Measurements from ENCODE around the gene NCAPG2. TPM values are rescaled to one million over a fixed set of nuclear protein-coding genes. Genes with fewer than 3 reads are reported as not detected.

NCAPG2 gene
- total and polyA plus RNA-seq, 2 of the 13 experiments (the other 11 are each of a cell fraction or from before 2014, with no cell fraction given), result 15.1 to 30.7 TPM

GRCh38 chr7:158662610-158663427 is 41.8 kb downstream of the NCAPG2 start:
- in situ Hi-C loops (cut with HindIII; ENCODE audit: extremely low pct_ligation_motif_present, low pct_unique_long_range_greater_than_20kb) (no loop called here), intact Hi-C loops (cut with micrococcal nuclease; ENCODE audit: unreplicated experiment) (no loop called here)
- H3K4me1 ChIP-seq (ENCODE audit: insufficient read depth, low read length), result no peaks in the 10 kb centered on the region
- ChIA-PET POLR2A (no interaction called here), CTCF (ENCODE audit: low intra/inter-chr PET ratio, low total read pairs) (no interaction called here)
- no peak for TF ChIP-seq ZNF740 (CRISPR knock-in tag; IDR thresholded peaks at IDR 0.05)
- TF ChIP-seq ZMYM4 (CRISPR knock-in tag; IDR thresholded peaks at IDR 0.05), result no peak
- TF ChIP-seq ZFP1 (CRISPR knock-in tag; IDR thresholded peaks at IDR 0.05), result no peak
- no peak overlapping the region for H3K4me2 ChIP-seq (ENCODE audit: low read depth, low read length)
- H3K9me3 ChIP-seq (ENCODE audit: low read length), result no peaks in the 10 kb centered on the region
- H2AFZ ChIP-seq (ENCODE audit: low read length), result no peak overlapping the region
- peaks cover 12 to 52% of the 10 kb centered on the region in 2 experiments for H3K36me3 ChIP-seq (replicated peaks in 1 of 2; ENCODE audit: control insufficient read depth in 1 of 2, insufficient read depth in 2 of 2, low read length in 2 of 2)
- no peak overlapping the region for H3K4me3 ChIP-seq (replicated peaks in 1 of 3; ENCODE audit: insufficient read depth in 1 of 3, low read depth in 2 of 3, low read length in 3 of 3)
- H3K27me3 ChIP-seq (ENCODE audit: control insufficient read depth in 1 of 2, insufficient read depth in 2 of 2, low read length in 2 of 2), result no peaks in the 10 kb centered on the region
- H4K20me1 ChIP-seq (ENCODE audit: insufficient read depth, low read length), result no peaks in the 10 kb centered on the region
- FAIRE-seq (no peak), ATAC-seq (no peak), DNase-seq (ENCODE audit: low spot score) (no peak)
- no peak overlapping the region for H3K9ac ChIP-seq (ENCODE audit: insufficient read depth, low read depth, low read length)
- no peak overlapping the region for H3K27ac ChIP-seq (ENCODE audit: extremely low read length, insufficient read depth, low read length)
- 98% methylated on average over 14 of the region's 14 CpGs for WGBS (ENCODE audit: low lambda C conversion rate)
- no peaks in the 10 kb centered on the region for H3K79me2 ChIP-seq (ENCODE audit: insufficient read depth, low read length)
- no TSS peak for BruUV-seq (replicated peaks)

- intact Hi-C loops (cut with micrococcal nuclease; ENCODE audit: unreplicated experiment) (no loop called here), in situ Hi-C loops (cut with HindIII; ENCODE audit: extremely low pct_ligation_motif_present, low pct_unique_long_range_greater_than_20kb) (no loop called here)
- FAIRE-seq (no peak), DNase-seq (ENCODE audit: low spot score) (no peak), ATAC-seq (no peak)
- TF ChIP-seq NR2F6 (IDR thresholded peaks at IDR 0.05) (no peak), NR2F6 (CRISPR knock-in tag; IDR thresholded peaks at IDR 0.05) (no peak), SP4 (CRISPR knock-in tag; IDR thresholded peaks at IDR 0.05) (no peak), FOXJ3 (CRISPR knock-in tag; IDR thresholded peaks at IDR 0.05; ENCODE audit: borderline replicate concordance) (no peak)
- no peaks in the 10 kb centered on the region for H3K27me3 ChIP-seq (ENCODE audit: control insufficient read depth in 1 of 2, insufficient read depth in 2 of 2, low read length in 2 of 2)
- H4K20me1 ChIP-seq (ENCODE audit: insufficient read depth, low read length), result no peaks in the 10 kb centered on the region
- H3K4me1 ChIP-seq (ENCODE audit: insufficient read depth, low read length), result no peaks in the 10 kb centered on the region
- WGBS (ENCODE audit: low lambda C conversion rate), result 93% methylated on average over 2 of the region's 2 CpGs
- CTCF ChIA-PET (ENCODE audit: low intra/inter-chr PET ratio, low total read pairs), result no interaction called here
- no peak overlapping the region for H3K9ac ChIP-seq (ENCODE audit: insufficient read depth, low read depth, low read length)
- H2AFZ ChIP-seq (ENCODE audit: low read length), result no peak overlapping the region
- no peak overlapping the region for H3K27ac ChIP-seq (ENCODE audit: extremely low read length, insufficient read depth, low read length)
- BruUV-seq (replicated peaks), result no TSS peak
- peaks cover 23 to 71% of the 10 kb centered on the region in 2 experiments for H3K36me3 ChIP-seq (replicated peaks in 1 of 2; ENCODE audit: control insufficient read depth in 1 of 2, insufficient read depth in 2 of 2, low read length in 2 of 2)
- POLR2A ChIA-PET, result no interaction called here
- H3K79me2 ChIP-seq (ENCODE audit: insufficient read depth, low read length), result no peaks in the 10 kb centered on the region
- H3K9me3 ChIP-seq (ENCODE audit: low read length), result no peaks in the 10 kb centered on the region
- no peak overlapping the region for H3K4me2 ChIP-seq (ENCODE audit: low read depth, low read length)
- H3K4me3 ChIP-seq (replicated peaks in 1 of 3; ENCODE audit: insufficient read depth in 1 of 3, low read depth in 2 of 3, low read length in 3 of 3), result no peak overlapping the region
Measured at GRCh38 chr7:158658475-158658874, 46.1 kb downstream of the NCAPG2 start.

Data from HepG2 (cell line).